ENCODE data around the gene TBC1D3B. TPM values are rescaled to one million over a fixed set of nuclear protein-coding genes. Genes with fewer than 3 reads are reported as not detected.

Gene TBC1D3B
- total RNA-seq, 1 experiment from 2014 or later = 11.3 TPM

DNA sequence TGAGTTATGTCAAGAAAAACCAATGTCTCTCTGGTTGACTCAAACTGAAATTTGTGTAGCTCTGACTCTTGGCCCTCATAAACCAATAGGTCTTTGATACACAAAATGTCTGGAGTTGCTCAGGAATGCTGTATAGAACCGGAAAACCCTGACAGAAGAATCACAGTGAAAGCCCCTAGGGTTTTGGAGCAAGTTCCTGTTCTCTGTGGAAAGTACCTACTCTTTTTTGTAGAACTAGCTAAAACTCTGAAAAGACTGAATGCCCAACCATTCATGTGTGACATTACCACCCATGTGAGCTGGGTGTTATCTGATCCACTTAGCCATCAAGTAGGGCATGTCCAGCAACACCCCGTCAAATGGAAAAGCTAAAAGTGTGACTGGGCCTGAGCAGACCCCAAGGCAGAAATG lies 44.0 kb downstream of the TBC1D3B start:
- RAD21 ChIA-PET (ENCODE audit: low non-redundant PET in 1 of 2, low total read pairs in 2 of 2, uncharacterized antibody in 2 of 2, unreplicated experiment in 2 of 2) = no interaction called here
- H3K4me3 ChIP-seq (replicated peaks in 1 of 2; ENCODE audit: low read depth in 1 of 2, low read length in 2 of 2) = no peak overlapping the region
- ATAC-seq = no peak

More for the DNA sequence above, 44.0 kb downstream of the TBC1D3B start:
- no peak for DNase-seq (ENCODE audit: low read depth, low spot score)
- Histone ChIP-seq H3K36me3 (ENCODE audit: control insufficient read depth in 1 of 2, insufficient read depth in 2 of 2, low read length in 2 of 2) (no peaks in the 10 kb centered on the region), H3K79me2 (ENCODE audit: insufficient read depth, low read length) (no peaks in the 10 kb centered on the region), H3K9ac (ENCODE audit: low read length) (no peak overlapping the region), H3K4me2 (ENCODE audit: low read length) (no peak overlapping the region), H2AFZ (ENCODE audit: low read depth, low read length, poor library complexity, severe bottlenecking) (no peak overlapping the region), H3K9me2 (ENCODE audit: insufficient read depth) (no peaks in the 10 kb centered on the region), H3K27ac (ENCODE audit: low read depth, low read length) (no peak overlapping the region), H4K20me1 (ENCODE audit: insufficient read depth) (no peaks in the 10 kb centered on the region), H3K4me1 (ENCODE audit: control insufficient read depth in 1 of 2, insufficient read depth in 2 of 2, low read length in 2 of 2) (no peaks in the 10 kb centered on the region), H3K9me3 (ENCODE audit: control insufficient read depth in 1 of 2, insufficient read depth in 1 of 2, low read depth in 1 of 2, low read length in 2 of 2) (no peaks in the 10 kb centered on the region), H3K27me3 (ENCODE audit: insufficient read depth, low read length) (0 out of 2 replicates have a peak, but pooled peaks cover 7% of the 10 kb centered on the region)
- intact Hi-C loops (cut with micrococcal nuclease) = no loop called here
- BruUV-seq (replicated peaks) = no TSS peak
- POLR2A ChIA-PET = no interaction called here
- CTCF ChIA-PET = interaction anchor here (0.7 to 3.3 kb wide), 2 partner anchors 15 to 17 kb away, joined by 3 to 37 read pairs; no protein-coding TSS in a partner anchor
- TF ChIP-seq REST (IDR thresholded peaks at IDR 0.05; ENCODE audit: low read depth) (no peak), ELF1 (IDR thresholded peaks at IDR 0.05; ENCODE audit: borderline replicate concordance, low read depth) (no peak), CEBPB (IDR thresholded peaks at IDR 0.05; ENCODE audit: low read depth) (no peak), EZH2 (IDR thresholded peaks at IDR 0.05) (no peak), CBX3 (IDR thresholded peaks at IDR 0.05; ENCODE audit: low read depth) (no peak), POLR2AphosphoS5 (IDR thresholded peaks at IDR 0.05; ENCODE audit: low read depth, low read length) (no peak), EZH2phosphoT487 (IDR thresholded peaks at IDR 0.05; ENCODE audit: borderline replicate concordance) (no peak), POLR2A (IDR thresholded peaks at IDR 0.05; ENCODE audit: borderline replicate concordance, extremely low read depth, insufficient read depth, insufficient read length) (no peak), SIN3A (IDR thresholded peaks at IDR 0.05; ENCODE audit: low read depth) (no peak), FOSL1 (IDR thresholded peaks at IDR 0.05; ENCODE audit: low read depth) (no peak)
- TF ChIP-seq, protein P1, sequence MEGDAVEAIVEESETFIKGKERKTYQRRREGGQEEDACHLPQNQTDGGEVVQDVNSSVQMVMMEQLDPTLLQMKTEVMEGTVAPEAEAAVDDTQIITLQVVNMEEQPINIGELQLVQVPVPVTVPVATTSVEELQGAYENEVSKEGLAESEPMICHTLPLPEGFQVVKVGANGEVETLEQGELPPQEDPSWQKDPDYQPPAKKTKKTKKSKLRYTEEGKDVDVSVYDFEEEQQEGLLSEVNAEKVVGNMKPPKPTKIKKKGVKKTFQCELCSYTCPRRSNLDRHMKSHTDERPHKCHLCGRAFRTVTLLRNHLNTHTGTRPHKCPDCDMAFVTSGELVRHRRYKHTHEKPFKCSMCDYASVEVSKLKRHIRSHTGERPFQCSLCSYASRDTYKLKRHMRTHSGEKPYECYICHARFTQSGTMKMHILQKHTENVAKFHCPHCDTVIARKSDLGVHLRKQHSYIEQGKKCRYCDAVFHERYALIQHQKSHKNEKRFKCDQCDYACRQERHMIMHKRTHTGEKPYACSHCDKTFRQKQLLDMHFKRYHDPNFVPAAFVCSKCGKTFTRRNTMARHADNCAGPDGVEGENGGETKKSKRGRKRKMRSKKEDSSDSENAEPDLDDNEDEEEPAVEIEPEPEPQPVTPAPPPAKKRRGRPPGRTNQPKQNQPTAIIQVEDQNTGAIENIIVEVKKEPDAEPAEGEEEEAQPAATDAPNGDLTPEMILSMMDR (IDR thresholded peaks at IDR 0.05 in 2 of 3, conservative IDR thresholded peaks at IDR 0.05 in 1 of 3; ENCODE audit: borderline replicate concordance in 1 of 3, insufficient read depth in 1 of 3, low read depth in 2 of 3, low read length in 2 of 3) = no peak
